GM10847 (cell line): ENCODE measurements around the gene LRRC8A.

Source experiments
- POLR2A ChIP-seq: IDR thresholded peaks from 2 replicates; pipeline ENCODE4 v1.6.1; 2011; ENCODE audit not compliant: insufficient read length; ENCODE audit errors: extremely low read depth

LRRC8A gene

GRCh38 chr9:128881884-128882676 is at the start of gene LRRC8A, which contains the start of gene KYAT1:
TSS of gene LRRC8A (plus strand) at chr9:128882133. CDS start at chr9:128907165, 25,032 bp downstream.
TSS of gene KYAT1 (minus strand) at chr9:128881950. CDS start at chr9:128845405, 36,545 bp downstream.
- TF ChIP-seq POLR2A = peak; percentile 75

DNA sequence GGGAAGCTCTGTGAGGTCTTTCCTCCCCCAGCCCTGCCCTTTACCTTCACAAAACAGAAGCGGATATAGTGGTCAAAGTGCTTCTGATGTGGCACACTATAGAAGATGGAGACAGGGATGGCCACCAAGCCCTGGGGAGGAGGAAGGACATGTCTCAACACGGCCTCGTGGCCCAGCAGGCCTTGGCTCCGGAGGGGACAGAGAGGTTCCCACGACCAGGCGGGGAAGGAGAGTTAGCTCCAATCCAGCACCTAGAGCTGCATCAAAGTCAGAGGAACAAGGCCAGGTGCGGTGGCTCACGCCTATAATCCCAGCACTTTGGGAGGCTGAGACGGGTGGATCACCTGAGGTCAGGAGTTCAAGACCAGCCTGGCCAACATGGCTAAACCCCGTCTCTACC is 48.2 kb upstream of the LRRC8A start:
- no peak for TF ChIP-seq POLR2A

- TF ChIP-seq POLR2A = no peak
Observed at GRCh38 chr9:128835246-128836210, 46.4 kb upstream of the LRRC8A start.

DNA sequence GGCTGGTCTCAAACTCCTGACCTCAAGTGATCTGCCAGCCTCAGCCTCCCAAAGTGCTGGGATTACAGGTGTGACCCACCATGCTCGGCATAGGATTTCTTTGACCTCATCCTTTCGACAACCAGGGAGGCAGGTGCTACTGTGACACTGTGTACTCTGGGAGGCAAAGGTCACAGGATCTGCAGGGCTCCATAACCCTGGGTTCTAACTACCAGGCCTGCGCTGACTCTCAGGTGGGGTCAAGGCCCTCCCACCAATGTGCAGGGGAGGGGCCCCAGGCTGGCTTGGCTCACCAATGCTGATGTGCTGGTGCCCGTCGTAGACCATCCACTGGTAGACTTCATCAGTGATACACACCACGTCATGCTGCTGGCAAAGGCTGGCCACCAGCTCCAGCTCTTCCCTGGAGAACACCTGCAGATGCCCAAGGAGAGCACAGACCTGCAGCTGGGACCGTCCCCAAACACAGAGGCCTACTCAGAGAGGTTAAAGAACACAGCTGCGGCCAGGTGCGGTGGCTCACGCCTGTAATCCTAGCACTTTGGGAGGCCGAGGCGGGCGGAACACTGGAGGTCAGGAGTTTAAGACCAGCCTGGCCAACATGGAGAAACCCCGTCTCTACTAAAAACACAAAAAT is 45.3 kb upstream of the LRRC8A start:
- no peak for TF ChIP-seq POLR2A

GRCh38 chr9:128838338-128838737 is 43.6 kb upstream of the LRRC8A start:
- TF ChIP-seq POLR2A = no peak

GRCh38 chr9:128840524-128840923 is 41.4 kb upstream of the LRRC8A start:
- no peak for TF ChIP-seq POLR2A

GRCh38 chr9:128841694-128842492 is 40.0 kb upstream of the LRRC8A start:
- TF ChIP-seq POLR2A = no peak

- no peak for TF ChIP-seq POLR2A
Observed at GRCh38 chr9:128845186-128845931, 36.6 kb upstream of the LRRC8A start.

DNA sequence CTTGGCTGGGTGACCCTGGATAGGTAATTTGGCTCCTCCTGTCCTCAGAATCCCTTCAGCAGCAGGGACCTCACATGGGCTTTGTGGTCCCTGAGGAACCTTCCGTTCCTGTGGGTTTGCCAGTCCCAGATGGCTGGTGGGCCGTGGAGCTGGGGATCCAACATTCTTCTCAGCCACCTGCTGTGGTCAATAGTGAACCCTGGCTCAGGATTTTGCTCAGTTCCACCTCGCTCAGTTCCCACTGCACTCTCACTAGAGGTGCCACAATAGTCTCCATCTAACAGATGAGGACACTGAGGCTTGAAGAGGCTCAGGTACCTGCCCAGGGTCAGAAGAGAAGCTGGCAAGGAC is 35.3 kb upstream of the LRRC8A start:
- no peak for TF ChIP-seq POLR2A

- TF ChIP-seq POLR2A = no peak
Observed at GRCh38 chr9:128847803-128848202, 34.1 kb upstream of the LRRC8A start.

- no peak for TF ChIP-seq POLR2A
Observed at GRCh38 chr9:128860937-128861336, 21.0 kb upstream of the LRRC8A start.

- no peak for TF ChIP-seq POLR2A
Observed at GRCh38 chr9:128861501-128861900, 20.4 kb upstream of the LRRC8A start.

DNA sequence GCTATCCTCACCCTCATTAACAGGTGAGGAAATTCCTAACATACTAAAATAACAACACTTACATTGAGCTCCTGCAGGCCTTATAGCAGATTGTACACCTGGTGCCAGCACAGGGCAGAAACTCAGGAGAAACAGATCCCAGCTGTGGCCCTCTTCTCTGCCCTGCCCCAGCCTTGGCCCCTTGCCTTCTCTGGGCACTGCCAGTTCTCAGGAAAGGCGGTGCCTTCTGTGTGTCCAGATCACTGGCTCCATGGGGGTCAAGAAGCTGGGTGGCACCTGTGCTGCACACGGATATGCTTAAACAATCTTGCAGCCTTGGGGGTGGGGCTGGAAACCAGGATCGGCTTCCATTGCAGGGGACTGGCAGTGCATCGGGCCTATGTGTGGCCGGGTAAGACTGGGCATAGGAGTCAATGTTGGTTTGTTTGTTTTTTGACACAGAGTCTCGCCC is 19.5 kb upstream of the LRRC8A start:
- TF ChIP-seq POLR2A = no peak

- no peak for TF ChIP-seq POLR2A
Observed at GRCh38 chr9:128863647-128864046, 18.3 kb upstream of the LRRC8A start.
